AG04449 (cell line): ENCODE results near the gene CCDC158.

ENCODE experiments used
- CTCF ChIA-PET: fragments of 350-600 bp; formaldehyde crosslinking; extraction: SDS; loops from one replicate; lab custom pipeline; 2021; ENCODE audit warnings: antibody characterized with exemption; lab: Yijun Ruan, JAX
- POLR2A ChIA-PET: fragments of 400-600, 350-600 bp; formaldehyde crosslinking; extraction: SDS; loops from one replicate; lab custom pipeline; 2020; ENCODE audit warnings: antibody characterized with exemption, inconsistent platforms; lab: Yijun Ruan, JAX
- DNase-seq: peaks from one replicate; pipeline ENCODE4 v3.0.0-alpha.2; 2010; ENCODE audit warnings: low read depth, low spot score
- H3K4me3 ChIP-seq: 2 replicates; pipeline ENCODE4 v1.5.1; 2011; ENCODE audit warnings: low read depth, mild to moderate bottlenecking, control low read depth, low read length
- CTCF ChIP-seq: IDR thresholded peaks from one replicate; pipeline ENCODE4 v1.5.1; 2011; ENCODE audit warnings: mild to moderate bottlenecking, moderate library complexity, low read length, control low read depth, inconsistent platforms; ENCODE audit not compliant: insufficient read depth; ENCODE audit errors: missing control alignments

The CCDC158 gene

GRCh38 chr4:76278583-76278982, 142.4 kb downstream of the CCDC158 start:
- no peak overlapping the region for H3K4me3 ChIP-seq
- DNase-seq: no peak
- TF ChIP-seq CTCF: no peak
- ChIA-PET CTCF (interaction anchor here (0.7 to 3.4 kb wide), 5 partner anchors 10 to 226 kb away, joined by 3 to 14 read pairs (median 4); partner anchors contain the start of gene STBD1), POLR2A (no interaction called here)

- CTCF ChIA-PET: interaction anchor here (1.1 to 3.4 kb wide), 4 partner anchors 16 to 99 kb away, joined by 3 to 14 read pairs (median 5); partner anchors contain the start of gene STBD1
Measured at GRCh38 chr4:76277667-76278066, 143.3 kb downstream of the CCDC158 start.

DNA sequence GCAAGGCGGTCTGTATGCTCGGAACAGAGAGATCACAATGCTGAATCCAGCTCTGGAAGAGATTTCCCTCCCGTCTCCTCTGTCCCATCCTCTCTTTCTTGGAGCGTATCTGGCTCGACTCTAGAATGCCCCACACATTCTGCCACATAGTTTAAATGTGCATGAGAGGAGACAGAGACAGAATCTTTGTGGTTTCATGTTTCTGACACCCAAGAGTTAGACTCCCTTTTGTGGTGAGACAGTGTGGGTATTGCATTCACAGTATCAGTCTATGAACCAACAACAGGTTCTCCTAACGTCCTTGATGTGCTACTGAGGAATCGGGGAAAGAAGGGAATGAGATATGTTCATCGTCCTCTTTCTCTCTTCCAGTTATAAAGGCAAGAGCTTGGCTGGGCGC, 144.1 kb downstream of the CCDC158 start:
- ChIA-PET POLR2A (no interaction called here), CTCF (interaction anchor here (1.1 kb wide), 1 partner anchor 17 kb away, joined by 3 read pairs; no protein-coding TSS in a partner anchor)
- no peak for TF ChIP-seq CTCF
- DNase-seq: no peak
- no peak overlapping the region for H3K4me3 ChIP-seq

More at GRCh38 chr4:76277667-76278066, 143.3 kb downstream of the CCDC158 start:
- TF ChIP-seq CTCF: no peak
- DNase-seq: no peak
- POLR2A ChIA-PET: no interaction called here
- H3K4me3 ChIP-seq: no peak overlapping the region

DNA sequence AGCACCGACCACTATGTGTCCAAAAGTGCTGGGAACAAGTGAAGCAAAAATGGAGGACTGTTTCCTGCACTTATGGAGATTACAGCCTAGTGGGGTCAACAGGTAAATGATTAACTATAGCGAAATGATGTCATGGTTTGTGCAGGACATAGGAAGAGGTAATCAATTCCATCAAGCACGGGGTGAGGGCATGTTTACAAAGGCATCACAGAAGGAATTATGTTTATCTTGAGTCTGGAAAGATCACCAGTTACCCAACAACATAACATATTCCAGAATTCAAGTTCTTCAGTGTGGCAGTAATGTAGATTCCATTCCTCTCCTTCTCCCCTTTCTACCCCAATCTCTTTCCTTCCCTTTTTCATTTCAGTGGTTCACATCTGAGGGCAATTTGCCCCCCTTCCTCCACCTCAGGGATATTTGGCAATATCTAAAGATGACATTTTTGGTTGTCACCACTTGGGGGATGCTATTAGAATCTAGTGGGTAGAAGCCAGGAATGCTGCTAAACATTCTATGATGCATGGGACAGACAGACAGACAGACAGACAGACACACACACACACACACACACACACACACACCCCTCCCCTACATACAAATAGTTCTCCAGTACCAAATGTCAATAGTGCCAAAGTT, 145.3 kb downstream of the CCDC158 start:
- POLR2A ChIA-PET: no interaction called here
- H3K4me3 ChIP-seq: no peak overlapping the region

DNA sequence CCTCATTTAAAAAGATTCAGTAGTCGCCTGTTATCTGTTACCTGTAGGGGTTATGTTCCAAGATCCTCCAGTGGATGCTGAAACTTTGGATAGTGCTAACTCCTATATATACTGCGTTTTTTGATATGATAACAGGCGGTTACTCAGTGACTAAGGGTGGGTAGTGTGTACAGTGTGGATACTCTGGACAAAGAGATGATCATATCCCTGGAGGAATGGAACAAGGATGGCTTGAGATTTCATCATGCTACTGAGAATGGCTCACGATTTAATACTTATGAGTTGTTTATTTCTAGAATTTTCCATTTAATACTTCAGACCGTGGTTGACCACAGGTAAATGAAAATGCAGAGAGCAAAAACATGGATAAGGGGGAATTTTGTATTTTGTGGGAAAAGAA, 147.9 kb downstream of the CCDC158 start:
- DNase-seq: no peak
- CTCF ChIA-PET: no interaction called here
- H3K4me3 ChIP-seq: no peak overlapping the region
- TF ChIP-seq CTCF: no peak
- POLR2A ChIA-PET: no interaction called here

More for the DNA sequence above, 145.3 kb downstream of the CCDC158 start:
- no peak for TF ChIP-seq CTCF
- CTCF ChIA-PET: no interaction called here
- no peak for DNase-seq

GRCh38 chr4:76272582-76272981, 148.4 kb downstream of the CCDC158 start:
- no peak overlapping the region for H3K4me3 ChIP-seq
- ChIA-PET CTCF (no interaction called here), POLR2A (no interaction called here)
- no peak for TF ChIP-seq CTCF
- DNase-seq: no peak
